Astrocyte of the cerebellum (primary cell): ENCODE results near the gene GAA.
"Not testable (repeated sequence)": the region's sequence is repeated elsewhere in the genome, so short reads cannot be mapped to it uniquely, and the experiment has no call there.

Source experiments
- DNase-seq: peaks from one replicate; pipeline ENCODE4 v3.0.0-alpha.2; 2011; ENCODE audit warnings: low read depth
- H3K4me3 ChIP-seq: 2 replicates; pipeline ENCODE4 v1.5.1; 2011; ENCODE audit warnings: mild to moderate bottlenecking, low read depth, low read length, moderate library complexity
- CTCF ChIP-seq: IDR thresholded peaks from 2 replicates; pipeline ENCODE4 v1.5.1; 2012; ENCODE audit warnings: low read length, low read depth, moderate library complexity, mild to moderate bottlenecking; ENCODE audit errors: missing control alignments
- in situ Hi-C: cut with HindIII; loops from 2 replicates; pipeline ENCODE4 v1.10.0; 2017; ENCODE audit warnings: low sequenced_read_pairs

The GAA gene

GRCh38 chr17:80151333-80151732 lies 50.0 kb downstream of the GAA start:
- in situ Hi-C loops = no loop called here
- no peak overlapping the region for H3K4me3 ChIP-seq
- no peak for TF ChIP-seq CTCF
- no peak for DNase-seq

- no peak for TF ChIP-seq CTCF
- H3K4me3 ChIP-seq = no peak overlapping the region
- in situ Hi-C loops = no loop called here
- DNase-seq = no peak
Observed at GRCh38 chr17:80152081-80152702, 50.8 kb downstream of the GAA start.

GRCh38 chr17:80153004-80153403 lies 51.6 kb downstream of the GAA start:
- no peak for DNase-seq
- H3K4me3 ChIP-seq = no peak overlapping the region
- in situ Hi-C loops = no loop called here
- TF ChIP-seq CTCF = no peak

GRCh38 chr17:80154166-80154565 lies 52.8 kb downstream of the GAA start:
- no peak overlapping the region for H3K4me3 ChIP-seq
- no peak for TF ChIP-seq CTCF
- DNase-seq = no peak
- in situ Hi-C loops = no loop called here

GRCh38 chr17:80155600-80155999 lies 54.2 kb downstream of the GAA start:
- DNase-seq, in situ Hi-C loops, H3K4me3 ChIP-seq: not testable (repeated sequence)

- no peak for DNase-seq
- TF ChIP-seq CTCF = no peak
- in situ Hi-C loops = no loop called here
- H3K4me3 ChIP-seq = no peak overlapping the region
Observed at GRCh38 chr17:80158846-80159245, 57.5 kb downstream of the GAA start.

- TF ChIP-seq CTCF = no peak
- in situ Hi-C loops = no loop called here
- no peak overlapping the region for H3K4me3 ChIP-seq
- no peak for DNase-seq
Observed at GRCh38 chr17:80160536-80160935, 59.2 kb downstream of the GAA start.
